T-helper 2 cell treated with Interferon-gamma antibody and Interleukin-4, amounts not matched to agents 100 ng/mL and 5 ng/mL, for 36 hours (primary cell): Measurements from ENCODE around the gene MMP13. TPM values are rescaled to one million over a fixed set of nuclear protein-coding genes. Genes with fewer than 3 reads are reported as not detected.
"Not testable (repeated sequence)": the region's sequence is repeated elsewhere in the genome, so short reads cannot be mapped to it uniquely, and the experiment has no call there.

Experiments used
- intact Hi-C: fragments of 100-400 bp; cut with micrococcal nuclease; formaldehyde crosslinking; loops from one replicate; pipeline ENCODE4 v1.15.1; 2023
- total RNA-seq: library from RNA; stranded (reverse); gene quantifications from 2 replicates; pipeline ENCODE4 v1.2.3, GENCODE V29; 2022

MMP13 gene
- total RNA-seq, result not detected in 2 replicates

DNA sequence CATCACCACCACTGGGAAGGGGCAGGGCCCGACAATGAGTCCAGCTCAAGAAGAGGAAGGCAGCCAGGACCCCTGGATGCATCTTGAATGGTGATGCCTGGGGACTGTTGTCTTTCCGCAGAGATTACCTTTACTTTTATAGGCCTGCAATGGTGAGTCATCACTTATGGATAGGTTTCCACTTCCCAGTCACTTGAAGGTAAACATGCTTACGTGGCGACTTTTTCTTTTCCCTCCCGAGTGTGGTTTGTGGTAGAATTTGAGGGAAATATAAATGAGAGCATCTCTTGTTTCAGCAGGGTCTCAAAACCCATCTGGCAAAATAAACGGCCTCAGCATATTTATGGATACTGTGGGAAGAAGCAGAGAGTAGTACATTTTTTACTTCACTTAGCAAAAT, at the start of gene MMP13:
Gene MMP13 (minus strand): TSS at position 109 of the 400 bp plus-strand sequence. CDS start 27 bp downstream, at position 82.
- intact Hi-C loops, result no loop called here

DNA sequence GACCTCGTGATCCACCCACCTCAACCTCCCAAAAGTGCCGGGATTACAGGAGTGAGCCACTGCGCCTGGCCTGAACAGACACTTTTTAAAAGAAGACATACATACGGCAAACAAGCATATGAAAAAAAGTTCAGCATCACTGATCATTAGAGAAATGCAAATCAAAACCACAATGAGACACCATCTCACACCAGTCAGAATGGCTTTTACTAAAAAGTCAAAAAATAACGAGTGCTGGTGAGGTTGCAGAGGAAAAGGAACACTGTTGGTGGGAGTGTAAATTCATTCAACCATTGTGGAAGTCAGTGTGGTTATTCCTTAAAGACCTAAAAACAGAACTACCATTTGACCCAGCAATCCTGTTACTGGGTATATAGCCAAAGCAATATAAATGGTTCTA, 48.7 kb upstream of the MMP13 start:
- intact Hi-C loops, result not testable (repeated sequence)

DNA sequence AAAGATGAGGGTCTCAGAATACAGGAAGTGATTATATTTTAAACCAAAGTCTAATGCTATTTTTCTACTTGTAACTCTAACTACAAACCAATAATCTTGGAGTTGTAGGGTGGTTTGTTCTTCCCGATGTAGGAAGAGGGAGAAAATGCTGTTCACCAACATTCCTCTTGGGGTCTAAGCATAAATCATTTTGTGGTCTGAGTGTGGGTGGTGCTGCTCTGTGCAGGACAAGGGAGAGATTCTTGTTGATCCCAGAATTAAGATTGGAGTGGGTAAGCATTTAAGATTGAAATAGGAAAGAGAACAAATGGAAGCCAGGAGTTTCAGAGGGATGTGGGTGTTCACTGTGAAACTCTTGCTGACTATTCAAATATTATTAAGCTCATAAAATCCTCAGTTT, 38.6 kb upstream of the MMP13 start:
- intact Hi-C loops, result no loop called here

DNA sequence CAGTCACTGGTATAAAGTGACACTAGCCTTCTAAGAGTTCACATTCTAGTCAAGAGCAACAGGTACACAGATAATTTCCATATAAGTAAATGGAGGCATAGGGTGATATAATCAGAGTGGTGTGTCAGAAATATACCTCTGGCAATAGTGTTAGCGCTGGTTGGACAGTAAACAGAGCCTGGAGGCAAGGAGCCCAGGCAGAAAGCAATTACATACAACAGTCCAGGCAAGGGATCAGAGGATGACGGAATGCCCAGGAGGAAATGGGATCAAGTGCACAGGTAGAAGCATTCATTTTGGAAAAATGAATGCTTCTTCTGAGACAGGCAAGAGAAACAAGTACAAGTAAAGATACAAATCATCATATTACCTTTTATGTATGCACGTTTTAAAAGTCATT, 36.2 kb upstream of the MMP13 start:
- intact Hi-C loops, result no loop called here

DNA sequence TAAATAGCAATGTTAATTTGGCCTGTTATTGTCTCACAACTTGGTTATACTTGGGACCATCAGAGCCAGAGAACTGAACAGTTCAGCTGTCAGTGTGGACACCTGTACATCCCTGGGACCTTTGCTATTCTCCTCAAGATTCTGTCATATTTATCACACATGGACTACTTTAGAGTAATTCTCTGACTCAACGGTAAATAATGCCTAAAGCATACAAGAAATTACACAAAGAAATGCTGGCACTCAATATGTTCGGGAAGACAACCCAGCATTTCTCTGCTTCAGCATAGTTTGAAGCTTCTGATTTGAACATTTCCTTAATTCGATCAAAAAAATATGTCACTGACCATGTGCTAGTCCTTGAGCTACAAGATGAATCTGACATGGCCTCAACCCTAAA, 34.6 kb upstream of the MMP13 start:
- intact Hi-C loops, result no loop called here

DNA sequence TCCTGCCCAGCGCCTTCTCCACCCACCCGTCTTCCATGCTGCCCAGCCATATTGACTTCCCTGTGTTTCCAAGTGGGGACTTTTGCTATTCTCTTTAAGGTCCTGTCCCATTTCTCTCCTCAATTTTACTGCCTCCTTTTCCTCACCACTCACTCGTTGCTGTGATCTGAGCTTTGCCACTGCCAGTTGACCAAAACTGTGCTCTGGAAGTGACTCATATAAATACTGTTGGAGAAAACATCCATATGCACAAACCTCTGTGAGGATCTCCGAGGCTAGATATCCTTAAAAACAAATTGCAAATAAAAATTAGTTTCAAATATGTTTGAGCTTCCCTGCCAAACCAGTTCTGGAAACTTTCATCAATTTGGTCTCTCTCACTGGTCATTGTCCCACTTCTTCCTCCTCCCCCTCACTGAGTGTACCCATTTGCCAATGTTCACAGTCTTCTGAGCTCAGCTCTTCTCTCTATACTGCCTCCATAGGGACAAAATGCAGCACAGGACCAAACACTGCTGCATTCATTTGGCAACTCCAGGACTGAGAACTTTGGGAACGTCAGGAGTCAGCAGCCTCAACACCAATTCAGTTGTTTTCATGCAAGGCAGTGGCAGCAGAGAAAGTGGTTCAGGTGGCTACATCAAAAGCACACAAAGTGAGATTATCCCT, 34.0 kb upstream of the MMP13 start:
- intact Hi-C loops, result no loop called here

DNA sequence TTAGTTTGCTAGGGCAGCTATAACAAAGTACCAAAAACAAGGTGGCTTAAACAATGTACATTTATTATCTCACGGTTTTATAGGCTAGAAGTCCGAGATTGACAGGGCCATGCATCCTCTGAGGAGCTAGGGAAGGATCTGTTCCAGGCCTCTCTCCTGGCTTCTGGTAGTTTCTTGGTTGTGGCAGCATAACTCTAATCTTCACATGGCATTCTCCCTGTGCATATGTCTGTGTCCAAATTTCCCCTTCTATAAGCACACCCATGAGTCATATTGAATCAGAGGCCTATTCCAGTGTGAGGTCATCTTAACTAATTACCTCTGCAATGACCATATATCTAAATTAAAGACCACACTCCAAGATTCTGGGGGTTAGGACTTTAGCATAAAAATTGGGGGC, 31.3 kb upstream of the MMP13 start:
- intact Hi-C loops, result no loop called here

DNA sequence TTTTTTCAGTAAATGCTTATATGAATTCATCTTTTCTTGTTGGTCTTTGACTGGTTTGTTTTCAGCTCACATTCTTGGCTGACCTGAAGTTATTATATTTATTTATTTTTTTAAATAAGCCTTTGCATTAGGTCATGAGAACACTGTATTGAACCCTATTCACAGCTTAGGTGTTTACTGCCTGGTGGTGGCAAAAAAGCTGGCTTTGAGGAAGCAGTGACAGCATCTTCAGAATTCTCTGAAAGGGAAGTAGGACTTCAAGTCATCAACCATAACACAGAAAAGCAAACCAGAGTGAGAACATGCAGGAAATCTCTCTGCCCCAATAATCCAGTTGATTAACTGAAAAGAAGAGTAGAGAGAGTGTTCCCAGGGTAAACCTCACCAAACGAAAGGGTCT, 30.3 kb upstream of the MMP13 start:
- intact Hi-C loops, result no loop called here

DNA sequence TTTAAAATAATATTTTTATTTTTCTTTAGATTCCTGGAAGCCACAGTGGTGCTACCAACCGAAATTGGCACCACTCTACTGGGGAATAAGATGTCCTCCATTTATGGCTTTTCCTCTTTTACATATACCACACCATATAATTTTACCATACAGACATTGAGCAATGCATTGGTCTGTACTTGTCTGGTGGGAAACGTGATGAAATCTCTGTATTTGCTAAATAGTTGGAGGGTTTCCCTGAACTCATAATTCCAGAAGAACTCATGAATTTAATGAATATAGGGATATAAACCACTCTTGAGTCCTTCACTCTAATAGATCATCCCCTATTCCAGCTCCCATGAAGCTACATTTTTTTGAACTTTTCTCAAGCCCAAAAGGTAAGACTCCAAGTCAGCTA, 28.0 kb upstream of the MMP13 start:
- intact Hi-C loops, result loop anchor here (5.0 kb wide), 1 partner anchor 44 kb away; no protein-coding TSS in a partner anchor

DNA sequence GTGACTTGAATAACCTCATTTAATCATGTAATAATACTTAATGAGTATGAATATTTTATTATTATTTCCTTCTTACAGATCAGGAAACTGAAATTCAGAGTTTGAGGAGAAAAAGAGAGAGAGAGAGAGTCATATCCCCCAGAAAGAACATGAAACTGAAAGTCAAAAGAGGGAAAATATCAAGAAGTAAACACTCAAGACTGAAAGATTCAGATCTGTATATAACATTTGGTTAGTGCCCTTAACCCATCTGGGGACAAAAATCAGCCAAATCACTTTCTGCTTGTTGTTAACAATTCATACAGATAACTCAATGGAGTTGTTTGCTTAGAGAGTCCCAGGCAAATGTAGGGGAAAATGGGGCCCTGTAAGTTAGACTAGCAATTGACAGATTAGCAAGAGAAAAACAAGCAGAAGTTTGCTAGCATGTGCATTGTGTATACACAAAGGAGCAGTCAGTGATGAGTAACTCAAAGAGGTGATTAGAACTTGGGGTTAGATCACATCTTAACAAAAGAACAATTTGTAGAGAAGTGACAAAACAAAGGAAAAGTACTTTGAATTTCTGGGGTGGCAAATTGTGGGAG, 25.9 kb upstream of the MMP13 start:
- intact Hi-C loops, result loop anchor here (5.0 kb wide), 1 partner anchor 46 kb away; no protein-coding TSS in a partner anchor

DNA sequence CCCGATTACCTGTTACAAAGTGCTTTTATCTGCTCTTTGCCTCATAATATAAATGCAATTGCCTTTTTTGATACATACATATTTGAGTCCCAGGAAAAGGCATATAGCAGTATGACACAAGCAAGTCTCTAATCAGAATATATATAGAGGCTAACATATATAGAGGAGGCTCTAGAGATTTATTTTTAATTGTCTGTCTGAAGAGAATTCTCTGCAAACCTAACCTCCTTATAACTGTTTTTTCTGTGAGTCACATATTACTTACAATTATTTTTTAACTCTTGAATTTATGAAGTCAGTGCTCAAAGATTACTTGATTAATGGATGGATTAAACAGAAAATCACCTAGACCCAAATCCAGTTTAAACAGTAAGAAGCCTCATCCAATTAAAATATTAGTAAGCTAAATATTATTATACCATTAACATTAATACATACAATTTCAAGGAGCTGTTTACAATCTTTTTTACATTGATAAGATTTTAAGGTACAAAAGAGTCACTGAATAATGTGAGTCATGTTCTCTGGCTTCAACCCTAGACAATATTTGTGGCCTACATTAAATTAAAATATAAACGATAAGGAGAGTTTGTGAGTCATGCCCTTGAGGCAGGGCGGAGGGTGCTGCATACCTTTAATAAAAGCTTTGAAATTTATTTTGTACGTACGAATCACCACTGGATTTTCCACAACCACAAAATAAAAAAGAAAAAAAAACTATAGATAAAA, 19.2 kb upstream of the MMP13 start:
- intact Hi-C loops, result no loop called here

DNA sequence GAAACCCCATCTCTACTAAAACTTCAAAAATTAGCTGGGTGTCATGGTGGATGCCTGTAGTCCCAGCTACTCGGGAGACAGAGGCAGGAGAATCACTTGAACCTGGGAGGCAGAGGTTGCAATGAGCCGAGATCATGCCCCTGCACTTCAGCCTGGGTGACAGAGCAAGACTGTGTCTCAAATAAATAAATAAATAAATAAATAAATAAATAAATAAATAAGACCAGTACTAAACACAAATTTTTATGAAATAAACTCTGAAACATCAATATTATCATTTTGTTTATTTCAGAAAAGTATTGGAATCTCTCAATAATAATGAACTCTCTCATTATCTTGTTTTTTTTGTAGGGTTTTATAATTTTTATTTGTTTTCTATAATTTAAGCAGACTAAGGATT, 18.2 kb upstream of the MMP13 start:
- intact Hi-C loops, result not testable (repeated sequence)

DNA sequence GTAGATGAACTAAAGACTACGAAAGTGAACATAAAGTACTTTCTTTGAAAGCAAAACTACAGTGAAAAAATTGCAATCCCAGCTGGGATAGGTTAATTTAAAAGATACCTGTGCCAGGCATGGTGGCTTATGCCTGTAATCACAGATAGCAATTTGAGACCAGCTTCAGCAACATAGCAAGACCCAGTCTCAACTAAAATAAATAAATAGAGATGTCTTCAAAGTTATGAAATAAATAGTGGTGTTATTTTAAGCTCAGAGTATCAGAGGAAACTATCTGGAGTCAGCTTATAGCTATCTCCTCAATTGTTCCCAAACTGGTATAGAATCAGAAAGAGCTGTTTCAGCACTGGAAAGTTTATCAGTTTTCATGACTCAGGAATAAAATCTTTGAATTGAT, 17.3 kb upstream of the MMP13 start:
- intact Hi-C loops, result no loop called here

DNA sequence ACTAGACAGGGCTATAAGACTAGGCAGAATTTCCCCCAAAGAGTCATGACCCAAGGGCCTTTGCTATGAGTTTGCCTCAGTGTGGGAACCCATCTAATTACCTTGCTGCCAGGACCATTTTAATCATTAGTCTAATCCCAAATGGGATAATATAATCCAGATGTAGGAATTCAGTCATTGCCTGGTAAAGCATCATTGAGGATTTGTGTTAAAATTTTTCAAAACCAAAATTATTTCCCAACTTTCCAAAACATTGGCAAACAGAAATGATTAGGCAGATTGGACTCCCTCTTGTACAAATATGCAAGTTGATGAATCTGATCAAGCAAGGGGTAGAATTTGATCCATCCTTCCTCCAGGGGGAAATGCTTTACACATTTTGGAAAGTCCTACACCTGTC, 16.2 kb upstream of the MMP13 start:
- intact Hi-C loops, result no loop called here

DNA sequence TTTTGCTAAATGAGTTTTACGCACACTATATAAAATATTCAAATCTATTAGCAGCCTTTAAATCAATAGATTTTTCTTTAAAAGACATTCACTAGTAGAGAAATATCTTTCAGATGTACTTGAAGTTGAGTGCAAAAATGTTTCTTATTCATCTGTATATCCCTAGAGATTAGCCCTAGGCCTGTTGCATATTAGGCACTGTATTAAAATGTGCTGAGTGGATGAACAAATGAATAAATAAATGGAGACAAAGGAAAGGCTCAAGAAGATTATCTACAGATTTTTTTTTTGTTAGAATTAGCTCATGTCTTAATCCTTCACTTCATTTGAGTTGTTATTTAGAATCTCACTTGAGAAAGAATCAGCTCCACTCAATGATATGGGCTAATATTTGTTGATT, 12.0 kb upstream of the MMP13 start:
- intact Hi-C loops, result no loop called here

DNA sequence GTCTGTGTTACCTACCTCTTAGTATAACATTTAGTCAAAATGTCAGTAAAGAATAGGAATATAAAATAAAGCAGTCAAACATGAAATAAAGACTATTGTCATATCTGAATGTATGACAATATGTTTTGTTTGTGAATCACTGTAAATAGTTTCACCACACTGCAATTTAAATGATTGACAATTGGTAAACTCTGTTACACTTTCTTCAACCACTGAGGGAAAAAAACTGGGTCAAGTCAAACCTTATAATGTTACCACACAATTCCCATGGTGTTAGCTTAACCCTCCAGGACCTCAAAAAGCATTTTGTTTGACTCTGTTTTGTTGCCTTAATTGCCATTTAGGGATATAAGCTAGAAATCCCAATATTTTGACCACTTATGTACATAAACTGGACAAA, 10.5 kb upstream of the MMP13 start:
- intact Hi-C loops, result no loop called here

DNA sequence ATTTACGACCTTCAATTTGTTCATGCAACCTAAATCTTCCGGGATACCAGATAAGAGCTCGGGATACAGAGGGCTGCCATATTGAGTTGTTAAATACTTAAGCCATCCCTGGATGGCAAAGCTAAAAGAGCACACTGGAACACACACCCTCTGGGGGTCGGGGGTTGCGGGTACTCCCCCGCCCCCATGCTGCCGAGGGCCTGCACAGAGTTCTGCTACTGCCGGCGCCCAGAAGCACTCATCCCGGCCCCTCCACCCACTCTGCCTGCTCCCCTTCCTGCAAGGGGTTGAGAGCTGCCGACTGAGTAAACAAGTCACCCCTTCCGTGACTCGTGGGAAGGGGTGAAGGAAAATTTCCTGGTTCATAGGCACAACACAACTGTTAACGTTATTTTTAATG, 9.3 kb upstream of the MMP13 start:
- intact Hi-C loops, result no loop called here

DNA sequence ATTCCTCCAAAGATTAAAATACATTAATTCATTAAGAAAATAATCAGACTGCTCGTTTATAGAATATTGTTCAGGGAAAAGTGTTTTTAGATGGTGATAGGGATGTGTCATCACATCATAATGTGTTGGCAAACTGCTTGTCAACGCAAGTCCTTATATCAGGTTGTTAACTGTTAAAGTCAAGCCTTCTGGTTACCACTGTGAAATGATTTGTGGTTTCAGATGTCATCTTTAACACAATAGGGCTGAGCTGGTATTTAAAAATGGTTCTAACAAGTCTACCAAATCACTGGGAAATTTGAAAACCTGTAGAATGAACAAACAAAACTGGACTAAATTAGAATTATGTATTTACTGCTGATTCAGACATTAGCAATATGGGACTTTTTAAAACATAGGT, 2.4 kb upstream of the MMP13 start:
- intact Hi-C loops, result no loop called here

DNA sequence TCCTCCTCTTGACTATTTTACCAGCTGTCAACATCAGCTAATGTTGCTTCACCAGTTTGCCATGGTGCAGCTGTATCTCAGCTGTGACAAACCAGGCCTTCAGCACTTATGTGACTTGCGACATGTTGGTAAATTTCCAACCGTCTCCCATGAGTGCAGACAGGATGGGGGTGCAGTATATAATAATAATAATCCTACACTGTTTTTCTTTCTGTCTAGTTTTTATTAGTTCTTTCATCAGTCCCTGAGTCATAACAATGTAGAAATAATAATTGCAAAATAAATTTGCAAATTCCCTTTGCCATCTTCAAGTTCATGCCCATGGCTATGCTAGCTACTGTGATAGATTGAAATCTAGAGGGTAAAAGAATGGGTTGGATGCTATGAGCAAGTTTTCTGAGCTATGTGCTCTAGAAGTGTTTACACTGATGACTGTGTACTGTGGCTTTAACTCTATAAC, 4.9 kb downstream of the MMP13 start:
- intact Hi-C loops, result no loop called here

DNA sequence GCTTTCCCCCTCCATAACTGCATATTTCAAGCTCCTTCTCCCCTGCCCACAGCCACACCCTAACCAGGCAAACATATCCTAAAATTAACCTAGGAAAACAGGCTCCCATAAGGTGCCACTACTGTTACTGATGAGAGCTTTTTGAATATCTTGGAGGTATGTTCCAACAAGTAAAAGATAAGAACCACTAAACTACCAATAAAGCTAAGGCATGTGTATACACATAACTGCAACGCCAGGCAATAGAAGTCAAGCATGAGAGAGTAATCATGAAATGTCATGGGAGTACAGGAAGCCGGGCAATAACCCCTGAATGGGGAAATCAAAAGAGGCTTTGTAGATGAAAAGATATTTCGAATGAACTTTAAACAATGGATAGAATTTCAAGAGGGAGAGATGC, 9.3 kb downstream of the MMP13 start:
- intact Hi-C loops, result no loop called here

DNA sequence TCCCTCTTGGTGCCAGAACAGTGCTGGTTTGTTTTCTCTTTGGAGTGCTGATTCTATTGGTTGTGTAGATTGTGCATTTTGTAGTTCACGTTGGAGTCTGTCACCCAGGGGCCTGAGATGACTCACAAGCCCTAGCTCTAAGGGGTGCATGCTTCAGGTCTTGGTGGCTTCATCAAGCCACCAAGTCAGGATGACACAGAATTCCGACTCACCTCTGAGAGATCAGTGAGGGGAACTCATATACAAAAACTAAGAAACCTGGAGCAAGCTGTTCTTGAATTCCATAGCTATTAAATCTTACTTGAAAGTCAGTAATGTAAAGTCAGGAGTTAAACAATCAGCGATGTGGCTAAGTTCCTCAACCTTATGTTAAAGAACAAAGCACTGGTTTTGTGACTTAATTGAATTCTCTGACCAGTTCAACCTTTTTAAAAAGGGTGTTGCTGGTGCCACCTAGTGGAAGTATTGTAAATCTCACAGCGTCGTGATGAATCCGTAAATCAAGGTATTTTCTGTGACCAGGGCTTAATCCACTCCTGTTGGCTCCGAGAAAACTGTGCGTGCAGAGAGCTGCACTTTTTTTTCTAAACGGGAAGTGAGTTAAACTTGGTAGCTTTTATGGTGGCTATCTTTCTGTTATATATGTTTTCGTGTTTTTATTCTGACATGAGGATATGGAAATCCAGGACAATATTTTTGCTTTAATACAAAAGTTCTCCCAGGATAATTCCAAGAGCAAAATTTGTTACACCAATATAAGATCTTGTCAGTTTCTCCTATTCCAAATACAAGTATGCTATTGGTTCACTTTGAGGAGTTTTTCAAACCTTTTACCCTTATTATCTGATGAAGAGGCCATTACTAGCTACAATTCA, 14.6 kb downstream of the MMP13 start:
- intact Hi-C loops, result loop anchor here (1.0 kb wide), 2 partner anchors 114 to 208 kb away; no protein-coding TSS in a partner anchor
